GM18508 (cell line): ENCODE data around the gene YEATS2.
"Not testable (repeated sequence)": the region's sequence is repeated elsewhere in the genome, so short reads cannot be mapped to it uniquely, and the experiment has no call there.

Experiments
- ATAC-seq: cut with Tn5 transposase; IDR thresholded peaks from one replicate; pipeline ENCODE4 v1.9.1; 2021; ENCODE audit warnings: moderate number of reproducible peaks; ENCODE audit not compliant: insufficient read depth, unreplicated experiment

The YEATS2 gene

GRCh38 chr3:183697610-183698317, at the start of gene YEATS2:
YEATS2 (plus strand) TSS chr3:183697797; CDS start chr3:183715163, 17,366 bp downstream.
- ATAC-seq, result no peak

- no peak for ATAC-seq
These were observed 47.0 kb upstream of the YEATS2 start for GRCh38 chr3:183650554-183650953.

- ATAC-seq, result no peak
These were observed 44.2 kb upstream of the YEATS2 start for GRCh38 chr3:183653209-183654064.

DNA sequence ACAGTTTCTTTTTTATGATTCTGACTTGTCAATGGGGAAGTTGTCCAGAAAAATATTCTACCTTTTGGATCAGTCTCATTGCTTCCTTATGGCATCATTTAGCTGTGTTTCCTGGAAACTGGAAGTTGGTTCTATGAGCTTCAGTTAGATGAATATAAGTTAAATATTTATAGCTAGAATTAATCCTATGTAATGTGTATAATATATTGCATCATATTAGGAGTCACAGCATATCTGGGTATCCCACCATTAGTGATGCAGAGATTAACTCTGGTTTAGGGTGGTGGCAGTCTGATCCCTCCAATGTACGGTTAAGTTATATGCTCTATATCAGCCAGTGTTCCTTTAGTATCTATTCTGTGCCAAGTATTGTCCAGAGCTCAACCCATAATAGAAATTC, 42.9 kb upstream of the YEATS2 start:
- ATAC-seq, result no peak

DNA sequence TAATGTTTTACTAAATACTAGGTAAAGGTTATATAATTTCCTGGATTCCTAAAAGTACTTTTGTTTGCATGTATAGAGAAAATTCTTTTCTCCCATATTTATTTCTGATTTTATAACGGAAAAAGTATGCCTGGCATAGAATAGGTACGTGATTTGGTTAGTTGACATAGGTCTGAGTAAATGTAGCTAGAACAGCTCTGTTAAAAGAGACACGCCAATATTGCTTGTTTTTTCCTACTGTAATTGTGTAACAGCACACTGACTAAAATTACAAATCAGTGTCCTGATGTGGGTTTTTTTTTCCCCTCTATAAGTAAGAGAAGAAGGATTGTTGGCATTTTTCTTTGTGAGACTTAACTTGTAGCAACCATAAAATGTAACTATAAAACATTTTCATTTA, 35.5 kb upstream of the YEATS2 start:
- no peak for ATAC-seq

- no peak for ATAC-seq
These were observed 32.6 kb upstream of the YEATS2 start for GRCh38 chr3:183664913-183665381.

GRCh38 chr3:183680061-183680460, 17.5 kb upstream of the YEATS2 start:
- ATAC-seq, result no peak

- no peak for ATAC-seq
These were observed 9.9 kb upstream of the YEATS2 start for GRCh38 chr3:183687705-183688104.

DNA sequence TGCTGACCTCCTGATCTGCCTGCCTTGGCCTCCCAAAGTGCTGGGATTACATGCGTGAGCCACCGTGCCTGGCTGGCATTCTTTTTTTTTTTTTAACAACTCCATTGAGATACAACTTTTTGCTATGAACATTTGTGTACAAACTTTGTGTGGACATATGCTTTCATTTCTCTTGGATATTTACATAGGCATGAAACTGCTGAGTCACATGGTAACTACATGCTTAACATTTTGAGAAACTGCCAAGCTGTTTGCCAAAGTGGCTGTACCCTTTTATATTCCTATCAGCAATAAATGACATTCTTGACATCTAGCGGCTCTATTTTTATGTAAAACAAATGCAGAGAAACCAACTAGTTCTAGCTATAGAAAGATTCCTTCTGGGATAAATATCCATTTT, 8.7 kb upstream of the YEATS2 start:
- no peak for ATAC-seq

DNA sequence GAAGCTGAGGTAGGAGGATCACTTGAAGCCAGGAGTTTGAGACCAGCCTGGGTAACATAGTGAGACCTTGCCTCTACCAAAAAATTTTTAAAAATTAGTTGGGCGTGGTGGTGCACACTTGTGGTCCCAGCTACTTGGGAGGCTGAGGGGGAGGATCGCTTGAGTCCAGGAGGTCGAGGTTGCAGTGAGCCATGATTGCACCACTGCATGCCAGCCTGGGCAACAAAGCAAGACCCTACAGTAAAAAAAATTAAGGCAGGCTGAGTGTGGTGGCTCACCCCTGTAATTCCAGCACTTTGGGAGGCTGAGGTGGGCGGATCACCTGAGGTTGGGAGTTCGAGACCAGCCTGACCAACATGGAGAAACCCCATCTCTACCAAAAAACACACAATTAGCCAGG, 8.0 kb upstream of the YEATS2 start:
- ATAC-seq, result not testable (repeated sequence)

DNA sequence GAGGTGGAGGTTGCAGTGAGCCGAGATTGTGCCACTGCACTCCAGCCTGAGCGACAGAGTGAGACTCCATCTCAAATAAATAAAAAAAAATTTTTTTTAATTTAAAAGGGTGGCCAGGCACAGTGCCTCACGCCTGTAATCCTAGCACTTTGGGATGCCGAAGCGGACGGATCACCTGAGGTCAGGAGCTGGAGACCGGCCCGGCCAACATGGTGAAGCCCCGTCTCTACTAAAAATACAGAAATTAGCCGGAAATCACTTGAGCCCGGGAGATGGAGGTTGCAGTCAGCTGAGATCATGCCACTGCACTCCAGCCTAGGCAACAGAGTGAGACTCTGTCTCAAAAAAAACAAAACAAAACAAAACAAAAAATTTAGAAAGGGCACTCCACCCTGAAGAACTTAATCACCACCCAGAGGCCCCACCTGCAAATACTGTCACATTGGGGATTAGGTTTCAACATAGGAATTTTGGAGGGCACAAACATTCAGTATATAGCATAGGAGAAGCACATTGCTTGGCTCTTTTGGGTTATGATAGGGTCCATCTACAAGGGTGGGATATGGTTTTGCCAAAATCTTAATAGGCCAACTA, 7.1 kb upstream of the YEATS2 start:
- ATAC-seq, result no peak

DNA sequence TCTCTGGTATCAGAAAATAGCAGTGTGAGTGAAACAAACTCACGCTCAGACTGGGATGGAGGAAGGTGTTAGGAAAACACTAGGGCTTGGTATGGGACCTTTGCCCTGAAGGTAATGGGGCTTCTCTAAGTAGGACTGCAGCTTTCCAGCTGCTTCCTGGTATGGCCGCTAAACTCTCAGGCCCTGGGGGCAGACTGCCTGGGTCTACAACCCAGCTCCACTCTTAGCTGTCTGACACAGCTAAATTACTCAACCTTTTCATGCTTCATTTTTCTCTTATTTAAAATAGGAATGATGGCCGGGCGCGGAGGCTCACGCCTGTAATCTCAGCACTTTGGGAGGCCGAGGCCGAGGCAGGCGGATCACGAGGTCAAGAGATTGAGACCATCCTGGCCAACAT, 5.2 kb upstream of the YEATS2 start:
- ATAC-seq, result no peak

DNA sequence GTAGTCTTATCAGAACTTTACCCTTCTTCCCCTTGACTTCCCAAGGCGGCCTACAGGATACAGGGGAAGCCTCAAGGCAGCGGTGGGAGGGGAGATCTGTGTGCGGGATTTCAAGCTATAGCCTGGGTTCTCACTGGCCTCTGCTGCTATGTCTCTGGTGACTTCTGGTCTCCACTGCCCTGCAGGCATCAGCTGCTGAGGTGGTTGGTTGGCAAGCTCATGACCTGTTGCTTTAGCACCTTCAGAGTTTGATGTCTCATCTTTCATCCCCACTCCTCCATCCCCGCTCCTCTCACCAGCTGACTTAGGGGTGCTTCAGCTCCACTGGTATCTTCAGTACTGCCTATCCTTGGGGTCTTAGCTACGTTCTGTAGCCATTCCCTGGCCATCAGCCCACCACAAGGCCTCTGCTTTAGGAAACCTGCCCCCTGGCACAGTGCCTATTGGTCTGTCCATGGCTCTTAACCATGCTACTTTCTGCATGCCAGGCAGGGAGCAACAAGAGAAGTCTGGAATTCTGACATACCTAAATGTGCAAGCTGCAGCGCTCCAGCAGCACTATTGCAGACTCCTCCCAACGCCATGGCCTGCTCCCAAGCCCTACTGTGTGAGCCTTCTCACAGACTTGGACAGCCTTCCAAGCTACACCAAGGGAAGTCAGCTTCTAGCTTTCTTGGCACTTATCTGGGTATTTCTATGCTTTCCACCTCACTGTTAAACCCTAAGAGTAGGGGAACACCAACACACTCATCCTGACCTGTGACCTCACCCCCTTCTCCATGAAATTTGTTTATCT, 1.8 kb upstream of the YEATS2 start:
- no peak for ATAC-seq

GRCh38 chr3:183697123-183697609, 431 bp upstream of the YEATS2 start:
- ATAC-seq, result no peak

DNA sequence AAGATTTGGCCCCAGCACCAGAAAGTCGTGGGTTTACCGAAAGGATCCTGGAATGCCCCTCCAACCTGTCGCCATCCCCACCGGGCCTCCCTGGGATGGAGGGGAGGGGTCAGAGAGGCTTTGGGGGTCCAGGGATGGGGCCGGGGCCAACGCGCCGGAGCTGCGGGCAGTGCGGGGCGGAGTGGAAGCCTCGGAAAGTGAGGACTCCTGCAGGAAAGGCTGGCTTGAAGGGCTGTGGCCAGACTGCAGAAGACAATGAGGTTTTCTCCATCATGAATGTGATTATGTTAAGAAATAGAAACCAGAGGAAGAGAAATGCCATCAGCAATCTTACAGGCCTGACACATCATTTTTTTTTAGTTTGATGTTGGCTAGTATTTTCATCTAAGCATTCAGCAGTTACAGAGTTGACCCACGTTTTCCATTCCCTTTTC, 738 bp downstream of the YEATS2 start:
- no peak for ATAC-seq

GRCh38 chr3:183698756-183699155, 1.2 kb downstream of the YEATS2 start:
- no peak for ATAC-seq

DNA sequence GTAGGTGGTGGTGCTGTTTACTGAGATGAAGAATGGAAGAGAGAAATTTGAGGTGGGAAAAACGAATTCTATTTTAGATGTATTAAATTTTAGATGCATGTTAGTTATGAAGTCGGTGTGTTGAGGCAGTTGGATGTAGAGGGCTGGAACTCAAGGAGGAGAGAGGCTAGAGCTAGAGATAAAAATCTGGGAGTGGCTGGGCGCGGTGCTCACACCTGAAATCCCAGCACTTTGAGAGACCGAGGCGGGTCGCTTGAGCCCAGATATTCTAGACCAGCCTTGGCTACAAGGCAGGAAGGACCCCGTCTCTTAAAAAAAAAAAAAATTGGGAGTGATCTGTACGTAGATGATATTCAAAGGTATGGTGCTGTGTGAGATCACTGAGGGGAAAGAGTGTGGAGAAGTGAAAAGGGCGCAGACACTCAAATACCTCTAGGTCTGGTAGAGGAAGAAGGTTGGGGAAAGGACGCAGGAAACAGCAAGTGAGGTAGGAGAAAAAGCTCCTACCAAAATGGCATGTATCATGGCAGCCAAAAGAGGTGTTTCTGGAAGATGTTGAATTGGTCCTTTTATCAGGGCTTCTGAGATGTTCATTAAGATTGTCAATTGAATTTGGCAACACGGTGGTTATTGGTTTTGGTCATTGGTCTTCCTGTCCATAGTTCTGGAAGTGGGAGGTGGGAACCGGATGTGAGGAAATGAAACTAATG, 1.8 kb downstream of the YEATS2 start:
- ATAC-seq, result no peak

GRCh38 chr3:183701744-183702143, 4.1 kb downstream of the YEATS2 start:
- no peak for ATAC-seq

- not testable (repeated sequence) for ATAC-seq
These were observed 6.3 kb downstream of the YEATS2 start for GRCh38 chr3:183703892-183704291.
